ENCODE measurements around the gene TRPM7.
"Not testable (repeated sequence)": the region's sequence is repeated elsewhere in the genome, so short reads cannot be mapped to it uniquely, and the experiment has no call there.

The TRPM7 gene

DNA sequence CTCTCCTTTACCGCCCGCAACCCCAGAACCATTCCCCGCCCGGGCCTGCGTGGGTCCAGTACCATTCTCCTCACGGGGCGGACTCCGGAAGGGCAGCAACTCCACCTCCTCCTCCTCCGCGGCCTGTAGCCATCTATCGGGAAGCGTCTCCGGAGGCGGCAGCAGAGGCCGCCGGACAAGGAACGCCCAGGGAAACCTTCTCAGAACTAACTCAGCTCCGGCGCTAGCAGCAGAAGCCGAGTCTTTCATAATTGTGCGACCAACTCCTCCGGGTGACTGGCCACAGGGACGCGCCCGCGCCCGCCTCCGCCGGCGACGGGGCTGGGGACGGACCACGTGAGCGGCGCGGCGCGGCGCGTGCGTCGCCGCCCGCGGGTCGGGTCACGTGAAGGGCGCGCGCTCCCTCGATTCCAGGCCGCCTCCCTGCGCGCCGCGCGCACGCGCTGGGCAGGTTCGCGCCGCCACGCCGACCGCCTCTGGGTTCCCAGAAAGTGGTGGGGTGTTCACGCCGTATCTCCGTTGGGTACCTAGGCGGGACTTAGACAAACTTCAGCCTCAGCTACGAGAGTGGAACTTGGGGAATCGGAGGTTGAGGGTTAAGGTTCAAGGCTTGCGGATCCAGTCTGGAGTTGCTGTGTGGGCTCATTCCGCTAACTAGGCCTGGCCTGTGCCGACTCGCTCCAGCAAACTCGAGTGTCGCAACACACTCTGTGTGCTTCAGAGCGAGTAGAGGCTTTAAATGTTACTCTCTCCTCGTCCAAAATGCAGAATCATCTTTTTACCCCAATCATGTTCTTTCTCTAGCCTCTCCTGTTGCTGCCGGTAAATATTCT lies at the start of gene TRPM7:
Gene TRPM7, minus strand, starts transcription at position 329 of the 833 bp plus-strand sequence. Its CDS starts 264 bp downstream, at position 65.
- DNase-seq (ENCODE audit: low spot score) = peak; percentile 90

DNA sequence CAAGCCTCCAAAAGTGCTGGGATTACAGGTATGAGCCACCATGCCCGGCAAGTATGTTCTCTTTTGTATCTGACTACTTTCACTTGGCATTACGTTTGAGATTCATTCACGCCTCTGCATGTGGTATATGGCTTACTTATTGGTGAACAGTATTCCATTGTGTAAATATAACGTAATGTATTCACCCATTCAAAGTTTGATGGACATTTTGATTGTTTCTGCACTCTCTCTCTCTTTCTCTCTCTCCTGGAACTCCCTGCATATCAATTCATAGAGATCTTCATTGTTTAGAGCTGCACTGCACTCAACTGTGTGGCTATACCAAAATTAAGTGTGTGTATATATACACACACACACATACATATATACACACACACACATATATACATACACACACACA lies 48.6 kb upstream of the TRPM7 start:
- DNase-seq (ENCODE audit: low spot score) = no peak

GRCh38 chr15:50726315-50726714 lies 39.7 kb upstream of the TRPM7 start:
- no peak for DNase-seq (ENCODE audit: low spot score)

DNA sequence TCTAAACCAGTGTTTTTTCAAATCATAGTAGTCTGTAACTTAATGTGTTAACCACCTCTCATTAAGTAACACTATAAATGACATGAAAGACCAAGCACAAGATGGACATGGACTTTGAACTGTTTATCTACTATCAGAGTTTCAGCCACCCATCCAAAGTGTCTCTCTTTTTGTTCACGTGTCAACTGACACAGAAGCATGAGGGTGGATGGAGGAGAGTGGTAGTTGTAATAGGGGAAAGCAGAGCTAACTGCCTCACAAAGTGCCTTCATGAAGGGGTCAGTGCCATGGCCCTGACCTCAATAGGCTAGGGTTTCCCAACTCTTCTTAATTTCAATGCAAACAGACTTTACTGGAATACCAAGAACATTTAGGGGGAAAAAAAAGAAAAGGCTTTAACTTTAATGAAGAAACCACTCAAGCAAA lies 32.1 kb upstream of the TRPM7 start:
- no peak for DNase-seq (ENCODE audit: low spot score)

DNA sequence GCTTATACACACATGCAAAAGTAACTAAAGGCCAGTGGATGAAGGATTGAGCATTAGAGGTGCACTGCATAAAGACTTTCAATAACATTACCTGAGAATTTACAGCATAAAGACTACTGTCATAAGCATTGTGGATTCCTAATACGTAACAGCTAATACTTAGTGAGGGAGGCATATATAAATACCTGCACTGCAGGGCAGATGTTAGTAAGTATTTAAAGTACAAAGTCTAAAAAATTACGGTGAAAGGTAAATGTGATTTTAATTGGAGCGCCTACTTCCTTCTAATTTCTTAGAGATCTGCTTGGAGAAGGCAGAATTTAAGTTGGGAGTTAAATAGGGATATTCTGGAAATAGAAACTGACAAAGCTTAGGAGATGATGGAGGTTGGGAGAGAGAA lies 25.4 kb upstream of the TRPM7 start:
- DNase-seq (ENCODE audit: low spot score) = no peak

DNA sequence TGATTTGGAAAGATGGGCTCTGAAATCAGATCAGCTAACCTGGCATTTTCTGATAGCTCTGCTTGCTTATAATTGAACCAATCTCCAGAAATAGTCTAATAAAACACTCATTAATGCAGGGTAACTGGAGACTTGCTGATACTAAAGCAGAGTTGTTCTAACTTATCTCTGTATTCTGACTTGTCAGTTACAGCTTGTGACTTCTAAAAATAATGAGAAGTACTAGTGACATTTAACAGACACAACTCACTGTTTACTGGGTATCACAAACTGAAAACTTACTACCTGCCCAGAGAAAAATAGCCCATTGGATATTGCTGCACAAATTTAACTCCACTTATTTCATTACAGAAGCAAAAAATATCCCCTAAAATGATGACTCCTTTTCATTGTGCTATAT lies 24.0 kb upstream of the TRPM7 start:
- no peak for DNase-seq (ENCODE audit: low spot score)

DNA sequence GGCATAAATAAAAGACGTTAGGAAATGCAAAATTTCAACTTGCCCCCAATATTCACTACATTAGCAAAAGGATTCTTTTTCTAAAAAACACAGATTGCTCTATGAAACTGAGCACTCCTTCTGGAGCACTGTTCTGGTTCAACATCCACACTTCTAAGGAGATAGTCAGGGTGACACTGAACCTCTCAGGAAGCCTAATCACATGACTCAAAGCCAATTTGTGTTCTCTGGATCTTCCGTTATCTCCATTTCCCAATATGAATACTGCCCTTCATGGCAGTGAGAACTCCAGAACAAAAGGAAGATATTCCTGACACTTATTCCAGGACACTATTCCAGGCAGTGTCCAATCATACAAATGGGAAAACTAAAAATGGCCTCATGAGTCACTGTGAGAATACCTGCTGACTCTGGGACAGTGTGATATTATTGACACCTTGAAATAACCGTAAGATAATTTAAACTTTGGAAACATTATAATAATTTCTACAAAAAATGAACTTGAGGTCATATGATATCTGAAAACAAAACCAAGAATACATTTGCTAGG lies 21.4 kb upstream of the TRPM7 start:
- no peak for DNase-seq (ENCODE audit: low spot score)

GRCh38 chr15:50702762-50703334 lies 16.3 kb upstream of the TRPM7 start:
- DNase-seq (ENCODE audit: low spot score) = no peak

GRCh38 chr15:50698101-50698500 lies 11.5 kb upstream of the TRPM7 start:
- no peak for DNase-seq (ENCODE audit: low spot score)

DNA sequence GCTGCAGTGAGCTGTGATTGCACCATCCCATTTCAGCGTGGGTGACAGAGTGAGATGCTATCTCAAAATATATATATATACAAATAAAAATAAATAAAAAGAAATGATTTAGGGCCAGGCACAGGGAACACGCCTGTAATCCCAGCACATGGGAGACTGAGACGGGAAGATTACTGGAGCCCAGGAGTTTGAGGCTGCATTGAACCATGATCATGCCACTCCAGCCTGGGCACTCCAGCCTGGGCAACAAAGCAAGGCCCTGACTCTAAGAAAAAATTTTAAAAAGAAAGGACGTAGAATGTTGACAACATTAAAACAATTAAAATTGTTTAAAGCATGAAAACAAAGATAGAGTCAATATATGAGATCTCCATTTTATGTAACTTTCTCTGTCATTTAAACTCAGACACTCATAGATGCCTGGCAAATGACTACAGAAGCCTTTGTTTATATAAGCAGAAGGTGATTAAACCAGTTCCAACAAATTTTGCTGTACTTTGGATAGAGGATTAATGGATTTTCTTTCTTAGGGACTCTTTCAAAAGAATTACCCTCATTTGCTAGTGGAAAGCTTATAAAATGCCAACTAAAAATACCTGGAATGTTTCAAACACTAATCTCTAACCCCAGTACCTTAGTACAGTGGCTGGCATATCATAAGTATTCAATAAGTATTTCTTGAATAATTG lies 10.7 kb upstream of the TRPM7 start:
- no peak for DNase-seq (ENCODE audit: low spot score)

DNA sequence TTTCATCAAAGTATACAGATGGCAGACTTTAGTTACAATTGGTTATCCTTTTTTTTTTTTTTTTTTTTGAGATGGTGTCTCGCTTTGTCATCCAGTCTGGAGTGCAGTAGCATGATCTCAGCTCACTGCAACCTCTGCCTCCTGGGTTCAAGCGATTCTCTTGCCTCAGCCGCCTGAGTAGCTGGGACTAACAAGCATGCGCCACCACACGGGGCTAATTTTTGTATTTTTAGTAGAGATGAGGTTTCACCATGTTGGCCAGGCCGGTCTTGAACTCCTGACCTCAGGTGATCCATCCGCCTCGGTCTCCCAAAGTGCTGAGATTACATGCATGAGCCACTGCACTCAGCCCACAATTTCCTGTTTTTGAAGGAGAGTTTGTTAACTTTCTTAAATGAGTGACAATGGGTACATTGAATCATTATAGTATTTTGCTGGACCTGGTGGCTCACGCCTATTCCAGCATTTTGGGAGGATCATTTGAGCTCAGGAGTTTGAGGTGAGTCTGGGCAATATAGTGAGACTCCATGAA lies 8.1 kb upstream of the TRPM7 start:
- DNase-seq (ENCODE audit: low spot score) = not testable (repeated sequence)

DNA sequence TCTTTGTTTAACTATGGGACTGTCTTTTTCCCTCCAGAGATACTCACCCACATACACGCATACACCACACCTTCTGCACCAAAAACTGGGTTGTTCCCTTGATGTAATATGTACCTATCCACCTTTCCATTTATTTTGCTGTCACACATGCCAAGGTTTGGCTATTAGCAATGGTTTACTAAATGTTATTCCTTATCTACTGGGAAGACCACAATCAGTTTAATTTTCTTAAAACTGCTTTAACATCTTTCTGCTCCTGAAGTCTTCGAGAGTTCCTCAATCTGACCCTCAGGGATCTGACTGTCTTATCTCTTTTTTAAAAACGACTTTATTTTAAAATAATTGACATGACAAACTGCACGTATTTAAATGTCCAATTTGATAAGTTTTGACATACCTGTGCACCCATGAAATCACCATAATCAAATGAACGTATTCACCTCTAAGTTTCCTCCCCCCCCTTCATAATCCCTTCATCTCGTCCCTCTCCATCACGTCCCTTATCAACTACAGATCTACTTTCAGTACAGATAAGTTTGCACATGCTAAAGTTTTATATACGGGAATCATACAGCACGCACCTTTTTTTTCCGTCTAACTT lies 805 bp upstream of the TRPM7 start:
- peak; percentile 11 for DNase-seq (ENCODE audit: low spot score)

GRCh38 chr15:50685976-50686468 lies 575 bp downstream of the TRPM7 start:
- DNase-seq (ENCODE audit: low spot score) = peak; percentile 61

- DNase-seq (ENCODE audit: low spot score) = peak; percentile 19
Observed at GRCh38 chr15:50685191-50685975, 1.2 kb downstream of the TRPM7 start.

DNA sequence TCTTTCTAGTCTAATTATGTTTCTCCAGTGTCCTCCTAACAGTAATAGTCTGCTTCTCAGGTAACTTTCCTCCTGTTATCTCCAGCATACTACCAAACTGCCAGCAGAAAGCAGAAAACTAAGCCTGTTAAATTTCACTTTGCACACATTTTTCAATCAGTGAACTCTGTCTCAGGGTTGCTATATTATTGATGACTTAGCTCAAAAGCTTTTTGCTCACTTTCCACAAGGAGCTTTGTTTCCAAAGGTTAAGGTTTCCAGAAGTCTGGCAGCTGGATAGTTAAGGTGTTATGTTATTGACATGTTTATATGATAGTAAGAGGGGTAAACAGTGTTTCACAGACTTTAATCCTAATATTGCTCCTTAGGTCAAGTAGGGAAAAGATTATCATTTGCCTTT lies 5.1 kb downstream of the TRPM7 start:
- DNase-seq (ENCODE audit: low spot score) = no peak

GRCh38 chr15:50676799-50677483 lies 9.7 kb downstream of the TRPM7 start:
- DNase-seq (ENCODE audit: low spot score) = no peak

- peak; percentile 48 for DNase-seq (ENCODE audit: low spot score)
Observed at GRCh38 chr15:50675535-50676144, 11.0 kb downstream of the TRPM7 start.

DNA sequence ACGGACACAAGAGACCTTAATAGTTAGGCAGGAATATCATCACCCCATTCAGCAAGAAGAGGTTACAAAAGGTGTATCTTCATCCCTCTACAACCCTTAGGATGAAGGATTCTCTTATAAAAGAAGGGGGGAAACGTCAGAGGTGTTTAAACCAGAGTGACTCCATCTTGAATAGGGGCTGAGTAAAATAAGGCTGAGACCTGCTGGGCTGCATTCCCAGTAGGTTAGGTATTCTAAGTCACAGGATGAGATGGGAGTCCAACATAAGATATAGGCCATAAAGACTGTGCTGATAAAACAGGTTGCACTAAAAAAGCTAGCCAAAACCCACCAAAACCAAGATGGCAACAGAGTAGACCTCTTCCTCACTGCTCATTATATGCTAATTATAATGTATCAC lies 16.5 kb downstream of the TRPM7 start:
- no peak for DNase-seq (ENCODE audit: low spot score)

GRCh38 chr15:50669611-50670010 lies 17.0 kb downstream of the TRPM7 start:
- DNase-seq (ENCODE audit: low spot score) = no peak

- DNase-seq (ENCODE audit: low spot score) = no peak
Observed at GRCh38 chr15:50665938-50666337, 20.7 kb downstream of the TRPM7 start.

Measured in NAMALWA (cell line).